ENCODE measurements around the gene ATP10A.
A peak's percentile ranks its signal among the peaks of the same experiment; 100 is the strongest.

ATP10A gene

GRCh38 chr15:25793354-25794050 lies 69.6 kb downstream of the ATP10A start:
- peak; percentile 5 for DNase-seq (ENCODE audit: low spot score)

- no peak for DNase-seq (ENCODE audit: low spot score)
These were observed 71.0 kb downstream of the ATP10A start for GRCh38 chr15:25792128-25792527.

GRCh38 chr15:25790000-25790660 lies 73.0 kb downstream of the ATP10A start:
- no peak for DNase-seq (ENCODE audit: low spot score)

DNA sequence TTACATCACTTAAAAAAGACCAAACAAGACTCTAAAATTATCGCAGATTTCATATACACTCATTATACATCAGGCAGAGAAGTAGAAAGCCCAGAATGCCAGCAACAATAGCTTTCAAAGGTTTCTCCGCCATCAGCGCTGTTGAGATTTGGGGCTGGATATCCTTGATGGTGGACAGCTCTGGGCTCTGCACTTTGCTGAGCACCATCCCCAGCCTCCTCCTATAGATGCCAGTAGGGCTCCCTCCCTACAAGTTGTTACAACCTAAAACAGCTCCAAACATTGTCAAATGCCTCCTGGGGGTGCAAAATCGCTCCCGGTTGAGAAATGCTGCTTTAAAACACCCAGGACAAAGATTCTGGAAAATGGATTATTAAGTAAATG lies 73.5 kb downstream of the ATP10A start:
- DNase-seq (ENCODE audit: low spot score): no peak

- no peak for DNase-seq (ENCODE audit: low spot score)
These were observed 73.9 kb downstream of the ATP10A start for GRCh38 chr15:25789211-25789610.

GRCh38 chr15:25787855-25788520 lies 75.1 kb downstream of the ATP10A start:
- DNase-seq (ENCODE audit: low spot score): no peak

- no peak for DNase-seq (ENCODE audit: low spot score)
These were observed 75.7 kb downstream of the ATP10A start for GRCh38 chr15:25787381-25787780.

- no peak for DNase-seq (ENCODE audit: low spot score)
These were observed 77.1 kb downstream of the ATP10A start for GRCh38 chr15:25786040-25786439.

GRCh38 chr15:25785641-25786025 lies 77.5 kb downstream of the ATP10A start:
- DNase-seq (ENCODE audit: low spot score): no peak

DNA sequence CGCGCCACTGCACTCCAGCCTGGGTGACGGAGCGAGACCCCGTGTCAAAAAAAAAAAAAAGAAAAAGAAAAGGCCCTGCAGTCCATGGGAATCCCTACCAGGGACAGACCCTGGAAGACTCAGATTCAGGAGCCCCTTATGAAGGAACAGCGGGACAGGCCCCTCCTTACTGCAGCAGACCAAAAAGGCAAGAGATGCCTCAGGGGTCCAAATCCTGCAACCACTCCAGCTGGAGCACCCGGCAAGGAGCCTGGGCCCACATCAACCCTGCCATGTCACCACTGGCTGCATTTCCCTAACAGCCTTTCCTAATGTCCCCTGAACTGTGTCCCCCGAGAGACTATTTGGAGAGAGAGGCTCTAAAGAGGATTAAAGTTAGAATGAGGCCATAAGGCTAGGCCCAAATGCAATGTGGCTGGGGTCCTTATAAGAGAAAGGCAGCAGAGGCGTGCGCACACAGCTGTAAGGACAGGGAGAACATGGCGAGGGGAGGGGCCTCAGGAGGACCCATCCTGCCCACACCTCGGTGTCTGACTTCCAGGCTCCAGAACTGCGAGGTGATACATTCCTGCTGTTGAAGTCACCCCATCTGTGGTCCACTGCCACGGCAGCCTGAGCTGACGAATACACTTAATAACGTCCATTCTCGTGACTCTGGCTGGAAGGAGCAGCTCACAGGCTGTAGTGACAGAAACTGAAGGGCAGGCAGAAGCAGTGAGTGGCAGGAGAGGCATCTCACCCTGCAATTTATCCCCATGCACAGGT lies 78.1 kb downstream of the ATP10A start:
- no peak for DNase-seq (ENCODE audit: low spot score)

DNA sequence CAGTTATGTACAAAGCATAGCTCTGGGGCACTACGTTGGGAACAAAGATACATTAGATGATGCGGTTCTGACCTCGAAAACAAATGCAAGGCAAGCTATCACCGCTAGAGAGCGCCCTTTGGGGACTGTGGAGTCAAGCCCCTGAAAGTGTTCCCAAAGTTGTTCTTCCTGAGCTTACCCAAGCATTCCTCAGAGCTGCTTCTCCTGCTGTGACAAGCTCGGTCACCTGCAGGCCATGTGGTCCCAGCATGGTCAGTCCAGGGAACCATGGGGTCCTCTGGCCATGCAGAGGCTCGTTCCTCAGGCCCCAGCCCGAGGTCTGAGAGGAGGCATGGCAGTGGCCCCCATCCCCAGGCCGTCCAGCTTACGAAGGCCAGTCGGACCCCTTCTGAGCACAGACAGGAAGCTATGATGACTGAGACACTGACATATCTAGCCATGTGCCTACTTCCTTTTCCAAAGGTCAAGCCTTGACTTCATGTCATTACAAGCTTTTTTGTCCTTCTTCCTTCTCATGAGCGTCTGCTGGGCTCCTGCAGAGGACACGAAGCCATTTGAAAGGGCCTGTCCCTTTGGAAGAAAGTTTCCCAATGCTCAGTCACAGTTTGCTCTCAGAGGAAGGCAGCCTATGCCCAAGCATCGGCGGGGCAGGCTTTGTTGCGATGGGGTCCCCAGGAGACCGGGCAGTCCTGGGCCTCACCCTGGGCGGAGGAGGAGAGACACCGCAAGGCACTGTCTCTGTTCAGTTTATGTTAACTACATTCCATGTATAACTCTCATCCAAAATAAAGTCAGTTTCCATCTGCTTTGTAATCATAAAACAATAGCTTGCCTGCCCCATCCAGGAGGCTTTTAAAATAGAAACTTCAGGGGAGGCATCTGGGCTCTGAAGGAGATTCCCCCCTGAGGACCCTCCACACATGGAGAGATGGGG lies 79.3 kb downstream of the ATP10A start:
- peak; percentile 36 for DNase-seq (ENCODE audit: low spot score)

GRCh38 chr15:25783134-25783533 lies 80.0 kb downstream of the ATP10A start:
- DNase-seq (ENCODE audit: low spot score): no peak

DNA sequence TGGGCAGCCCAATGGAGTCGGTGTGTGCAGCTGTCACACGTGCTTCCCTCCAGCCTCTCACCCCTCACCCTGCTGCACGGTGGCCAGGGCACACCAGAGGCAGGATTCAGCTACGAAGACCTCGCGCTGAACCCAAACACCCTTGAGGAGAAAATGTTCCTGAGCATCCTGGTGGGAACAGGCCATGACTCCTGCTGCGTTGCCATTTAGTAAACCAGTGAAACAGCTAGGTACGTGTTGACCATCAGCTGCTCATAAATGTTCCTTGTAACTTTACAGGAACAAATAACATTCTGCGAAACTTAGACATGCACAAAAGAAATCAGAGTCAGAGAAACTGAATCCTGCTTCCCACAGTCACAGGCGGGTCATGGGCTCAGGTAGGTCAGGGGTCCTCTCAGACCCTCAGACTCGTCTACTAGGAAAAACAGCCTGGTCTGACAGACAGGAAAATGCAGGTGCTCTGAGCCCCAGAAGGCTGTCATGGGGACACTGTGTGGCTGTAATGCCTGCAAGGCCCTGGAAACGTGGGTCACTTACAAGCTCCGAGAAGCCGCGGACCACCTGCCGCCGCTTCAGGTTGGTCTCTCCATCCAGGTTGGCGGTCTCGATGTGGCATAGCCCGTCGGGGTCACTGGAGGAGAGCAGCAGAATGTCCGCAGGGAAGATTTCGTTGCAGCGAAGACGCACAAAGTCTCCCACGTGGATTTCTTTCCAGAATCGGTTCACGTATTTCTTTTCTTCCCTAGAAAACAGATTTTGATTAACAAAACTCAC lies 82.5 kb downstream of the ATP10A start:
- DNase-seq (ENCODE audit: low spot score): no peak

GRCh38 chr15:25778161-25778560 lies 85.0 kb downstream of the ATP10A start:
- no peak for DNase-seq (ENCODE audit: low spot score)

DNA sequence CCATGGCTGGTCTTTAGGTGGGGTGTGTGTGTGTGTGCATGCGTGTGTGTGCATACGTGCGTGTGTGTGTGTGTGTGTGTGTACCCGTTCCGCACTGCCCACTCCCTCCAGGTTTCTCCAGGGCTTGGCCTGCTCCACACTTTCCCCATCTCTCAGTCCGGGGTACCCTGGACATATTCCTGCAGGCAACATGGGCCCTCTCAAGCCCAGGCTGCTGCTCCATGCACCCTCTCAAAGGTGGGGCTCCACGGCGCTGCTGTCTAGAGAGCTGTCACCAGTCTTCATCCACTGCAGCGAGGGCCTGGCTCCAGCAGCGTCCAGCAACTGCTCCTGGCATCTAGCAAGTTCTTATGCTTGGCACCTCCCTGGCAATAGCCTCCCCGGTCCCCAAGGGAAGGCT lies 86.1 kb downstream of the ATP10A start:
- DNase-seq (ENCODE audit: low spot score): no peak

- DNase-seq (ENCODE audit: low spot score): no peak
These were observed 86.9 kb downstream of the ATP10A start for GRCh38 chr15:25776071-25776746.

GRCh38 chr15:25775317-25775912 lies 87.7 kb downstream of the ATP10A start:
- DNase-seq (ENCODE audit: low spot score): no peak

DNA sequence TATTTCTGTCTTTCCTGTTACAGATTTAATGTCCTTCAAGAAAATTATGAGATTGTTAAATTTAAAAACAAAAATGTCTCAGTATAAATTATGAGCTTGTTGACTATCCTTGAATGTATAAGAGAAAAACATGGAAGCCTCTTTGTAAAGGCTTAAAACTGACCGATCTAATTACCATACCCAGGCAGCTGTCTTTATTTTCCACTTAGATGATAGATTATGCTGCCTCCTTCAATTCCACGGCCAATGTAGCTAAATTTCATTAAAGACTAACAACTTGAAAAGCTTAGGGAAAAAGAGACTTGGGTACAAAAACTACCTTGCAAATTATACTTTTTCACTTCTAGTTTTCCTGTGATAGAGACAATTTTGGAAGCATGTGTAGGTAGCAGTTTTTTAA lies 88.3 kb downstream of the ATP10A start:
- DNase-seq (ENCODE audit: low spot score): no peak

DNA sequence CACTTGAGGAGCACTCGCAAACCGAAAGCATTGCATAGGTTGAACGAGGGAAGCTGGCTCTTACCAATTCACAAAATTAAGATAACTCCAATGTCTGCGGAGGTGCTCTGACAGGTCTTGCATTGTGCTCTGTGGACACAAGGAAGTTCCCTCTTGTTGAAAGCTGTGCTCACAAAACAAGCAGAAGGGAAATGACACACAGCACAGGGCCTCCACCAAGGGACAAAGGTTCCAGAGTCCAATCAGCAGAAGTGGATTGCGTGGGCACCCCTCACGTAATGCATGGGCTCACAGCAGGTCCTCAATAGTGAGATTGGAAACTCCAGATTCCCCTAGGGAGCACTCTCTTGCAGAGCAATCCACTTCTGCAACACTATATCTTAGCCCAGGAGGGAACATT lies 89.9 kb downstream of the ATP10A start:
- DNase-seq (ENCODE audit: low spot score): no peak

- no peak for DNase-seq (ENCODE audit: low spot score)
These were observed 90.6 kb downstream of the ATP10A start for GRCh38 chr15:25772500-25772899.
